ENCODE results near the gene ARL13B.

- TF ChIP-seq MTA3 (IDR thresholded peaks at IDR 0.05; ENCODE audit: borderline replicate concordance, low read length) (no peak), POLR2AphosphoS5 (IDR thresholded peaks at IDR 0.05; ENCODE audit: low read length) (no peak), CTCF (IDR thresholded peaks at IDR 0.05 in 2 of 3, conservative IDR thresholded peaks at IDR 0.05 in 1 of 3; ENCODE audit: control insufficient read depth in 2 of 3, extremely low read depth in 1 of 3, insufficient read depth in 1 of 3, low read depth in 3 of 3, low read length in 3 of 3) (no peak), POLR2A (IDR thresholded peaks at IDR 0.05; ENCODE audit: low read depth, low read length) (no peak)
Measured at GRCh38 chr3:94064243-94064860, 84.4 kb downstream of the ARL13B start.
